Upper lobe of left lung (tissue), 4 donors: Measurements from ENCODE around the gene GPR89B.
"Not testable (repeated sequence)": the region's sequence is repeated elsewhere in the genome, so short reads cannot be mapped to it uniquely, and the experiment has no call there.

Experiments used
- POLR2A ChIP-seq, 4 donors: fragments of 450-650 bp; IDR thresholded peaks; one replicate each; pipeline ENCODE4 v1.5.1; 2016 to 2017; ENCODE audit warnings: antibody characterized with exemption in 4 of 4, mild to moderate bottlenecking in 2 of 4
- POLR2AphosphoS5 ChIP-seq, 2 donors: sonication (generic); formaldehyde crosslinking; IDR thresholded peaks; one replicate each; pipeline ENCODE4 v1.5.1; 2017; ENCODE audit warnings: antibody characterized with exemption in 2 of 2
- TF ChIP-seq, protein P1 (sequence below), 6 experiments: fragments of 450-650 bp in 4 of 6; fragments of 200-600 bp in 2 of 6; sonication (generic) in 2 of 6; IDR thresholded peaks; one replicate each; pipeline ENCODE4 v1.5.1; 2016 to 2019; ENCODE audit warnings: antibody characterized with exemption in 6 of 6

DNA sequence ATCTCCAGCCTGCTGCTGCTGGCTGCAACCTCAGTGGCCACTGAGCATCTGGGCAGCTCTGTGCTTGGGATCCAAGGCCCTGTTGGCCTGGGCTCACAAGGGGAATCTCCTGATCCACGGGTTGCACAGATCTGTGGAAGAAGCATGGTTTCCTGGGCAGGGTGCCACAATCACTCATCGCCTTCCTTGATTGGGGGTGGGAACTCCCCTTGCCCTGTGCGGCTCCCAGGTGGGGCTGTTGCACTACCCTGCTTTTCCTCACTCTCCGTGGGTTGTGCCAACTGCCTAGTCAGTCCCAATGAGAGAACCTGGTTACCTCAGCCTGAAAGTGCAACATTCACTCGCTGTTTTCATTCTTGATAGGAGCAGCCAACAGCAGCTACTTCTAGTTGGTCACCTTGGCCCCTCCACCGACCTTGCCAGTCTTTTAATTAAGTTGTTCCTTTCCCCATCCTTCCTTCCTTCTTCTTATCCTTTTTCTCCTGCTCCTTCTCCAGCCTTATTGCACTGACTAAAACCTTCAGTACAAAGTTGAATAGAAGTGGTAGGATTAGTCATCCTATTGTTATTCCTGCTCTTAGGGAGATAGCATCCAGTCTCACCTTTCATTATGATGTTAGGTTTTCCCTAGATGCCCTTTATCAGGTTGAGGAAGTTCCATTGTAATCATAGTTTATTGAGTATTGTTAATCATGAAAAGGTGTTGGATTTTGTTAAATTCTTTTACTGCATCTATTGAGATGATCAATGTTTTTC lies 50.9 kb downstream of the GPR89B start:
- not testable (repeated sequence) for TF ChIP-seq POLR2AphosphoS5, POLR2A (IDR thresholded peaks at IDR 0.05)
- TF ChIP-seq, protein P1, sequence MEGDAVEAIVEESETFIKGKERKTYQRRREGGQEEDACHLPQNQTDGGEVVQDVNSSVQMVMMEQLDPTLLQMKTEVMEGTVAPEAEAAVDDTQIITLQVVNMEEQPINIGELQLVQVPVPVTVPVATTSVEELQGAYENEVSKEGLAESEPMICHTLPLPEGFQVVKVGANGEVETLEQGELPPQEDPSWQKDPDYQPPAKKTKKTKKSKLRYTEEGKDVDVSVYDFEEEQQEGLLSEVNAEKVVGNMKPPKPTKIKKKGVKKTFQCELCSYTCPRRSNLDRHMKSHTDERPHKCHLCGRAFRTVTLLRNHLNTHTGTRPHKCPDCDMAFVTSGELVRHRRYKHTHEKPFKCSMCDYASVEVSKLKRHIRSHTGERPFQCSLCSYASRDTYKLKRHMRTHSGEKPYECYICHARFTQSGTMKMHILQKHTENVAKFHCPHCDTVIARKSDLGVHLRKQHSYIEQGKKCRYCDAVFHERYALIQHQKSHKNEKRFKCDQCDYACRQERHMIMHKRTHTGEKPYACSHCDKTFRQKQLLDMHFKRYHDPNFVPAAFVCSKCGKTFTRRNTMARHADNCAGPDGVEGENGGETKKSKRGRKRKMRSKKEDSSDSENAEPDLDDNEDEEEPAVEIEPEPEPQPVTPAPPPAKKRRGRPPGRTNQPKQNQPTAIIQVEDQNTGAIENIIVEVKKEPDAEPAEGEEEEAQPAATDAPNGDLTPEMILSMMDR (IDR thresholded peaks at IDR 0.05), result not testable (repeated sequence)
